OCI-LY7 (cell line): ENCODE measurements around the gene SPAG9. TPM values are rescaled to one million over a fixed set of nuclear protein-coding genes. Genes with fewer than 3 reads are reported as not detected.

Experiments
- BruUV-seq: library from RNA; stranded (reverse); fragments of 400-500 nt; replicated peaks from 2 replicates; lab custom pipeline; 2021; lab: Mats Ljungman, UMichigan
- CTCF ChIA-PET: fragments of 300-600 bp; sonication (Branson Sonifier 250); formaldehyde crosslinking; loops from one replicate; lab custom pipeline; 2022; ENCODE audit warnings: antibody characterized with exemption; ENCODE audit not compliant: unreplicated experiment; lab: Charles Lee
- POLR2A ChIA-PET: fragments of 300-600 bp; sonication (Branson Sonifier 250); formaldehyde crosslinking; loops from one replicate; lab custom pipeline; 2022; ENCODE audit warnings: antibody characterized with exemption; lab: Charles Lee
- DNase-seq: peaks from one replicate; pipeline ENCODE4 v3.0.0-alpha.2; 2015; ENCODE audit warnings: low spot score
- H2AFZ ChIP-seq: fragments of 200-600 bp; sonication (generic), shearing (Covaris generic); 2 replicates; pipeline ENCODE4 v1.6.1; 2014; ENCODE audit warnings: mild to moderate bottlenecking, antibody characterized with exemption, low read length, moderate library complexity
- H3K27ac ChIP-seq: fragments of 200-600 bp; sonication (generic); 2 replicates; pipeline ENCODE4 v1.5.1; 2014; ENCODE audit warnings: mixed run types, low read depth, mild to moderate bottlenecking, moderate library complexity, low read length, inconsistent platforms; ENCODE audit not compliant: poor library complexity, severe bottlenecking
- H3K36me3 ChIP-seq: fragments of 200-600 bp; sonication (generic); 2 replicates; pipeline ENCODE4 v1.6.1; 2014; ENCODE audit warnings: mild to moderate bottlenecking, antibody characterized with exemption, low read length, moderate library complexity, mixed read lengths; ENCODE audit not compliant: insufficient read depth
- H3K4me1 ChIP-seq: fragments of 200-600 bp; sonication (generic); 2 replicates; pipeline ENCODE4 v1.5.1; 2014; ENCODE audit warnings: mild to moderate bottlenecking, low read length; ENCODE audit not compliant: insufficient read depth, poor library complexity, severe bottlenecking
- H3K4me2 ChIP-seq: fragments of 200-600 bp; sonication (generic); 2 replicates; pipeline ENCODE4 v1.6.1; 2014; ENCODE audit warnings: mild to moderate bottlenecking, low read length
- H3K4me3 ChIP-seq: fragments of 200-600 bp; sonication (generic); 2 replicates; pipeline ENCODE4 v1.5.1; 2014; ENCODE audit warnings: mild to moderate bottlenecking, low read depth, low read length; ENCODE audit not compliant: poor library complexity, severe bottlenecking
- H3K79me2 ChIP-seq: fragments of 200-600 bp; sonication (generic); 2 replicates; pipeline ENCODE4 v1.6.1; 2016; ENCODE audit warnings: low read depth, mild to moderate bottlenecking, low read length, moderate library complexity, mixed read lengths; ENCODE audit not compliant: insufficient read depth
- H3K9me2 ChIP-seq: fragments of 200-600 bp; sonication (generic); 2 replicates; pipeline ENCODE4 v1.6.1; 2016; ENCODE audit warnings: mild to moderate bottlenecking, low read length, mixed read lengths; ENCODE audit not compliant: insufficient read depth
- H3K9me3 ChIP-seq: fragments of 200-600 bp; sonication (generic); 2 replicates; pipeline ENCODE4 v1.6.1; 2014; ENCODE audit warnings: mild to moderate bottlenecking, mixed run types, low read length, mixed read lengths
- H4K20me1 ChIP-seq: fragments of 200-600 bp; sonication (generic); 2 replicates; pipeline ENCODE4 v1.6.1; 2014; ENCODE audit warnings: mild to moderate bottlenecking, antibody characterized with exemption, low read length, moderate library complexity, mixed read lengths; ENCODE audit not compliant: insufficient read depth
- EZH2phosphoT487 ChIP-seq: fragments of 200-600 bp; sonication (generic); IDR thresholded peaks from 2 replicates; pipeline ENCODE4 v1.6.1; 2018; ENCODE audit warnings: low read depth, borderline replicate concordance, mild to moderate bottlenecking, mixed run types, antibody characterized with exemption, low read length, moderate library complexity, mixed read lengths
- intact Hi-C: fragments of 100-400 bp; cut with micrococcal nuclease; formaldehyde crosslinking; loops from one replicate; pipeline ENCODE4 v1.10.0; 2022; ENCODE audit not compliant: unreplicated experiment
- total RNA-seq, 2 experiments: library from RNA; depleted of rRNA in 1 of 2; stranded (reverse); fragments of >200 nt in 1 of 2; shearing (Covaris generic) in 1 of 2; gene quantifications; 2 replicates each; pipeline ENCODE4 v1.2.3, GENCODE V29; 2014 to 2022
- TF ChIP-seq, protein P1 (sequence below): fragments of 200-600 bp; sonication (generic); conservative IDR thresholded peaks from 2 replicates; pipeline ENCODE4 v1.5.1; 2014; ENCODE audit warnings: mild to moderate bottlenecking, antibody characterized with exemption, low read length, moderate library complexity, mixed read lengths

Gene SPAG9
- total RNA-seq, 2 experiments from 2014 or later = 75.5 to 78.9 TPM

DNA sequence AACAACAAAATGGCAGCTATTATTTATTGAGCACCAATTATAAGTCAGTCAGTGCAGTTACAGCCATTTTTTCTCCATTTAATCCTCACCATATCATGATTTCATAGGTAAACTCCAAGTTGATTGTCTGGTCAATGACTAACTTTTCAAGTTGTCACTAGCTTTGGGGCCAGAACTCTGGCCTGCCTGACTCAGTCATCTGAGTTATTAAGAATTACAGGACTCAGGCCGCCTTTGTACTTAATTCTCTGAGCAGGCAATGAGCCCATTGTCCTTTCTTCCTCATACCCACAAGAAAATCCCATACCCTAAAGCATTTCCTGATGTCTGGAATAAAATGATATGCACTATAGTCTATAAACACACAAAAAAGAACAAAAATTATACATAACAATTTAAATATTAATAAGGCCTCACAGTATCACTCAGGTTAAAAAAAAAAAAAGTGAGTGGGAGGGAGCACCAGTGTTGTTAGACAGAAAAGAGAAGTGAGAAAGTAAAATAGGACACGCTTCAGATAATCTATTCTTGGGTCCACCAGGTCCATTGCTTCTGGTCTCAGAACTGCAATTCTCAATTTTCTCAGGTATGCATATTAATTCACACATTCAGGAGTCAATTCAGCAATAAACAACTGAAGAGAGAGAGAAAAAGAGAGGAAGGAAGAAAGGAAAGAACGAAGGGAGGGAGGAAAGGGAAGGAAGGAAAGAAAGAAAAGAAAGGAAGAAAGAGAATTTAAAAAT, 70.2 kb downstream of the SPAG9 start:
- no TSS peak for BruUV-seq
- intact Hi-C loops = no loop called here
- Histone ChIP-seq H3K79me2 (peaks cover 46% of the 10 kb centered on the region; the same call in 1 of the 2 replicates), H3K27ac (peak overlapping the region; percentile 59), H3K4me3 (peak overlapping the region; percentile 22), H3K36me3 (peaks cover 21% of the 10 kb centered on the region), H2AFZ (no peak overlapping the region), H3K9me2 (no peaks in the 10 kb centered on the region), H3K9me3 (no peaks in the 10 kb centered on the region), H3K4me1 (peaks cover 31% of the 10 kb centered on the region), H3K4me2 (peak overlapping the region; percentile 62), H4K20me1 (no peaks in the 10 kb centered on the region)
- DNase-seq = peak; percentile 79
- POLR2A ChIA-PET = interaction anchor here (0.6 to 0.9 kb wide), 3 partner anchors 25 to 255 kb away, joined by 3 read pairs; no protein-coding TSS in a partner anchor
- TF ChIP-seq EZH2phosphoT487 = no peak
- TF ChIP-seq, protein P1, sequence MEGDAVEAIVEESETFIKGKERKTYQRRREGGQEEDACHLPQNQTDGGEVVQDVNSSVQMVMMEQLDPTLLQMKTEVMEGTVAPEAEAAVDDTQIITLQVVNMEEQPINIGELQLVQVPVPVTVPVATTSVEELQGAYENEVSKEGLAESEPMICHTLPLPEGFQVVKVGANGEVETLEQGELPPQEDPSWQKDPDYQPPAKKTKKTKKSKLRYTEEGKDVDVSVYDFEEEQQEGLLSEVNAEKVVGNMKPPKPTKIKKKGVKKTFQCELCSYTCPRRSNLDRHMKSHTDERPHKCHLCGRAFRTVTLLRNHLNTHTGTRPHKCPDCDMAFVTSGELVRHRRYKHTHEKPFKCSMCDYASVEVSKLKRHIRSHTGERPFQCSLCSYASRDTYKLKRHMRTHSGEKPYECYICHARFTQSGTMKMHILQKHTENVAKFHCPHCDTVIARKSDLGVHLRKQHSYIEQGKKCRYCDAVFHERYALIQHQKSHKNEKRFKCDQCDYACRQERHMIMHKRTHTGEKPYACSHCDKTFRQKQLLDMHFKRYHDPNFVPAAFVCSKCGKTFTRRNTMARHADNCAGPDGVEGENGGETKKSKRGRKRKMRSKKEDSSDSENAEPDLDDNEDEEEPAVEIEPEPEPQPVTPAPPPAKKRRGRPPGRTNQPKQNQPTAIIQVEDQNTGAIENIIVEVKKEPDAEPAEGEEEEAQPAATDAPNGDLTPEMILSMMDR = no peak
- CTCF ChIA-PET = no interaction called here

DNA sequence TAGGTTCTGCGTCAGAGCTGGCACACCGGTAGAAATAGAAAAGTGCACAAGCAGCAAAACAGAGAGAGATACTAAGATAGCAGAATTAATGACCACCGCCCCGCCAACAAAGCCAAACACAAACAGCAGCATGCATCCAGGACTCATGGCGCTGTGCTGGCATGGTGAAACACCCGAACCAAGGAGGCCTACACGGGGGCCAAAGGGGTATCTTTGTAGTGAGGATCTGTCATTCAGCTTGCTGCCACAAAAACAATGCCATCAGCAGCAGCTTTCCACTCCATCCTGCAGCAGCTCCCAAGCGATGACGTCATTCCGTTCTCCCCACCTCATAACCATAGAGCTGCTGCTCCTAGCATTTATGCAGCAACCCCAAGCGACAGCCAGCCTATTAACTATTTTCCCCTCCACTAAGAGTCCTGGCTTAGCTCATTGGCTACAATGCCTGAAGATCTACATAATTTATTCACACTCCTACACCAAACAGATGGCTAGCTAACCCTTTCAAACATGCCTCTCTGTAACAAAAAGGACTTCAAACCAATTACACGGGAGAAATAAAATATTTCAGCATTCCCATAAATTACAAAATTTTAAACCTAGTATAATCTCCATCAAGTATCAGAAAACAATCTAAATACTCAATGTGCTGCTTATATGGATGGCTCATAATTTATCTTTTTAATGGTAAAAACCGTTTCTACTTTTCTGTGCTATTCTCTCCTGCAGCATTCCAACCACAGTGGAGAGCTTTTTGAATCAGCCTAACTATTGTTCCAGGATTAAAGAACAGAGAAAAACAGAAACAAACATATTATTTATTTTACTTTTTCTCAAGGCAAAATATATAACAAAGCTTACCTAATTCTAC, 73.9 kb downstream of the SPAG9 start:
- Histone ChIP-seq H3K4me2 (no peak overlapping the region), H3K27ac (no peak overlapping the region), H3K79me2 (peaks cover 32% of the 10 kb centered on the region; the same call in 1 of the 2 replicates), H3K36me3 (peaks cover 13% of the 10 kb centered on the region), H3K9me3 (no peaks in the 10 kb centered on the region), H3K4me1 (peaks cover 19% of the 10 kb centered on the region), H3K4me3 (no peak overlapping the region), H4K20me1 (no peaks in the 10 kb centered on the region), H2AFZ (no peak overlapping the region), H3K9me2 (no peaks in the 10 kb centered on the region)
- intact Hi-C loops = no loop called here
- no peak for DNase-seq
- BruUV-seq = no TSS peak
- CTCF ChIA-PET = no interaction called here
- POLR2A ChIA-PET = interaction anchor here (0.6 to 2.1 kb wide), 6 partner anchors 8 to 74 kb away, joined by 3 to 6 read pairs (median 4); partner anchors contain the start of gene SPAG9
- TF ChIP-seq EZH2phosphoT487 = no peak
- TF ChIP-seq, protein P1 = no peak
